GM23338 (cell line): Measurements from ENCODE around the gene FBLN2.

Experiments
- CREB1 ChIP-seq: fragments of 250-450 bp; sonication (Bioruptor Pico); IDR thresholded peaks from 2 replicates; pipeline ENCODE4 v1.5.0; 2020; ENCODE audit warnings: low read depth, mild to moderate bottlenecking, moderate library complexity
- EZH2 ChIP-seq: fragments of 200-600 bp; sonication (generic); IDR thresholded peaks from one replicate; pipeline ENCODE4 v1.8.0; 2017; ENCODE audit warnings: antibody characterized with exemption, mild to moderate bottlenecking, low read depth; ENCODE audit not compliant: unreplicated experiment
- EZH2phosphoT487 ChIP-seq: fragments of 200-600 bp; sonication (generic); IDR thresholded peaks from one replicate; pipeline ENCODE4 v1.8.1; 2018; ENCODE audit warnings: antibody characterized with exemption; ENCODE audit not compliant: unreplicated experiment
- JUNB ChIP-seq: IDR thresholded peaks from one replicate; pipeline ENCODE4 v1.6.1; 2016; ENCODE audit warnings: antibody characterized with exemption; ENCODE audit not compliant: unreplicated experiment
- NANOG ChIP-seq: IDR thresholded peaks from 2 replicates; pipeline ENCODE4 v1.6.1; 2016; ENCODE audit warnings: antibody characterized with exemption, borderline replicate concordance
- POLR2AphosphoS5 ChIP-seq: IDR thresholded peaks from 2 replicates; pipeline ENCODE4 v1.6.1; 2016; ENCODE audit warnings: antibody characterized with exemption, low read depth
- ZNF114 ChIP-seq: fragments of 250-450 bp; sonication (Bioruptor Pico); IDR thresholded peaks from 2 replicates; pipeline ENCODE4 v1.5.0; 2020; ENCODE audit warnings: mild to moderate bottlenecking, moderate library complexity
- ZNF462 ChIP-seq: fragments of 250-450 bp; sonication (Bioruptor Pico); IDR thresholded peaks from 2 replicates; pipeline ENCODE4 v1.5.0; 2020; ENCODE audit warnings: mild to moderate bottlenecking, moderate library complexity
- TF ChIP-seq, protein P1 (sequence below), 2 experiments: fragments of 200-600 bp in 1 of 2; sonication (generic) in 1 of 2; conservative IDR thresholded peaks; 2 replicates each; pipeline versions ENCODE4 v1.5.1 to v1.6.1; 2016 to 2017; ENCODE audit warnings: antibody characterized with exemption in 2 of 2, low read depth in 2 of 2, mild to moderate bottlenecking in 2 of 2, moderate library complexity in 1 of 2
- TF ChIP-seq, protein P2 (sequence below): IDR thresholded peaks from one replicate; pipeline ENCODE4 v1.6.1; 2018; ENCODE audit warnings: antibody characterized with exemption; ENCODE audit not compliant: unreplicated experiment
- TF ChIP-seq, protein P3 (sequence below): IDR thresholded peaks from 2 replicates; pipeline ENCODE4 v1.6.1; 2016; ENCODE audit warnings: antibody characterized with exemption

DNA sequence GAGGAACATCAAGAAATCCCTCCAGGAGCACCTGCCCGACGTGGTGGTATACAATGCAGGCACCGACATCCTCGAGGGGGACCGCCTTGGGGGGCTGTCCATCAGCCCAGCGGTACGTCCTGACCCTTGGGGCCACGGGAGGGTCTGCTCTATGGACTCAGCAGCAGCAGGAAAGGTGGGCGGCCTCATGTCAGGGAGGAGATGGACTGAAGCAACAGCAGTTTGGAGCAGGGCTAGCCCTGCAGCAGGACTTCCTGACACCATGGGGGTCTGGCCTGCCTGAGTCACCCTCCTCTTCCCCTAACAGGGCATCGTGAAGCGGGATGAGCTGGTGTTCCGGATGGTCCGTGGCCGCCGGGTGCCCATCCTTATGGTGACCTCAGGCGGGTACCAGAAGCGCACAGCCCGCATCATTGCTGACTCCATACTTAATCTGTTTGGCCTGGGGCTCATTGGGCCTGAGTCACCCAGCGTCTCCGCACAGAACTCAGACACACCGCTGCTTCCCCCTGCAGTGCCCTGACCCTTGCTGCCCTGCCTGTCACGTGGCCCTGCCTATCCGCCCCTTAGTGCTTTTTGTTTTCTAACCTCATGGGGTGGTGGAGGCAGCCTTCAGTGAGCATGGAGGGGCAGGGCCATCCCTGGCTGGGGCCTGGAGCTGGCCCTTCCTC is 44.6 kb upstream of the FBLN2 start:
- TF ChIP-seq POLR2AphosphoS5 (no peak), CREB1 (CRISPR knock-in tag) (no peak), EZH2 (no peak), EZH2phosphoT487 (no peak), JUNB (no peak), NANOG (no peak), ZNF462 (CRISPR knock-in tag) (no peak), ZNF114 (CRISPR knock-in tag) (no peak)
- TF ChIP-seq, protein P1, sequence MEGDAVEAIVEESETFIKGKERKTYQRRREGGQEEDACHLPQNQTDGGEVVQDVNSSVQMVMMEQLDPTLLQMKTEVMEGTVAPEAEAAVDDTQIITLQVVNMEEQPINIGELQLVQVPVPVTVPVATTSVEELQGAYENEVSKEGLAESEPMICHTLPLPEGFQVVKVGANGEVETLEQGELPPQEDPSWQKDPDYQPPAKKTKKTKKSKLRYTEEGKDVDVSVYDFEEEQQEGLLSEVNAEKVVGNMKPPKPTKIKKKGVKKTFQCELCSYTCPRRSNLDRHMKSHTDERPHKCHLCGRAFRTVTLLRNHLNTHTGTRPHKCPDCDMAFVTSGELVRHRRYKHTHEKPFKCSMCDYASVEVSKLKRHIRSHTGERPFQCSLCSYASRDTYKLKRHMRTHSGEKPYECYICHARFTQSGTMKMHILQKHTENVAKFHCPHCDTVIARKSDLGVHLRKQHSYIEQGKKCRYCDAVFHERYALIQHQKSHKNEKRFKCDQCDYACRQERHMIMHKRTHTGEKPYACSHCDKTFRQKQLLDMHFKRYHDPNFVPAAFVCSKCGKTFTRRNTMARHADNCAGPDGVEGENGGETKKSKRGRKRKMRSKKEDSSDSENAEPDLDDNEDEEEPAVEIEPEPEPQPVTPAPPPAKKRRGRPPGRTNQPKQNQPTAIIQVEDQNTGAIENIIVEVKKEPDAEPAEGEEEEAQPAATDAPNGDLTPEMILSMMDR (conservative IDR thresholded peaks at IDR 0.05; ENCODE audit: low read depth in 2 of 2): no peak
- TF ChIP-seq, protein P2, sequence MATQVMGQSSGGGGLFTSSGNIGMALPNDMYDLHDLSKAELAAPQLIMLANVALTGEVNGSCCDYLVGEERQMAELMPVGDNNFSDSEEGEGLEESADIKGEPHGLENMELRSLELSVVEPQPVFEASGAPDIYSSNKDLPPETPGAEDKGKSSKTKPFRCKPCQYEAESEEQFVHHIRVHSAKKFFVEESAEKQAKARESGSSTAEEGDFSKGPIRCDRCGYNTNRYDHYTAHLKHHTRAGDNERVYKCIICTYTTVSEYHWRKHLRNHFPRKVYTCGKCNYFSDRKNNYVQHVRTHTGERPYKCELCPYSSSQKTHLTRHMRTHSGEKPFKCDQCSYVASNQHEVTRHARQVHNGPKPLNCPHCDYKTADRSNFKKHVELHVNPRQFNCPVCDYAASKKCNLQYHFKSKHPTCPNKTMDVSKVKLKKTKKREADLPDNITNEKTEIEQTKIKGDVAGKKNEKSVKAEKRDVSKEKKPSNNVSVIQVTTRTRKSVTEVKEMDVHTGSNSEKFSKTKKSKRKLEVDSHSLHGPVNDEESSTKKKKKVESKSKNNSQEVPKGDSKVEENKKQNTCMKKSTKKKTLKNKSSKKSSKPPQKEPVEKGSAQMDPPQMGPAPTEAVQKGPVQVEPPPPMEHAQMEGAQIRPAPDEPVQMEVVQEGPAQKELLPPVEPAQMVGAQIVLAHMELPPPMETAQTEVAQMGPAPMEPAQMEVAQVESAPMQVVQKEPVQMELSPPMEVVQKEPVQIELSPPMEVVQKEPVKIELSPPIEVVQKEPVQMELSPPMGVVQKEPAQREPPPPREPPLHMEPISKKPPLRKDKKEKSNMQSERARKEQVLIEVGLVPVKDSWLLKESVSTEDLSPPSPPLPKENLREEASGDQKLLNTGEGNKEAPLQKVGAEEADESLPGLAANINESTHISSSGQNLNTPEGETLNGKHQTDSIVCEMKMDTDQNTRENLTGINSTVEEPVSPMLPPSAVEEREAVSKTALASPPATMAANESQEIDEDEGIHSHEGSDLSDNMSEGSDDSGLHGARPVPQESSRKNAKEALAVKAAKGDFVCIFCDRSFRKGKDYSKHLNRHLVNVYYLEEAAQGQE: no peak
- TF ChIP-seq, protein P3, sequence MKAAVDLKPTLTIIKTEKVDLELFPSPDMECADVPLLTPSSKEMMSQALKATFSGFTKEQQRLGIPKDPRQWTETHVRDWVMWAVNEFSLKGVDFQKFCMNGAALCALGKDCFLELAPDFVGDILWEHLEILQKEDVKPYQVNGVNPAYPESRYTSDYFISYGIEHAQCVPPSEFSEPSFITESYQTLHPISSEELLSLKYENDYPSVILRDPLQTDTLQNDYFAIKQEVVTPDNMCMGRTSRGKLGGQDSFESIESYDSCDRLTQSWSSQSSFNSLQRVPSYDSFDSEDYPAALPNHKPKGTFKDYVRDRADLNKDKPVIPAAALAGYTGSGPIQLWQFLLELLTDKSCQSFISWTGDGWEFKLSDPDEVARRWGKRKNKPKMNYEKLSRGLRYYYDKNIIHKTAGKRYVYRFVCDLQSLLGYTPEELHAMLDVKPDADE: no peak
